Uterus (tissue), 4 donors: ENCODE measurements around the gene NXF1. TPM values are rescaled to one million over a fixed set of nuclear protein-coding genes. Genes with fewer than 3 reads are reported as not detected.
"Not testable (repeated sequence)": the region's sequence is repeated elsewhere in the genome, so short reads cannot be mapped to it uniquely, and the experiment has no call there.

Source experiments
- DNase-seq, 2 donors: peaks; one replicate each; pipeline ENCODE4 v3.0.0-alpha.2; 2019 to 2020
- H3K27ac ChIP-seq, 2 donors: fragments of 200-600 bp; sonication (generic); 1 replicate in 1 of 2; 2 replicates in 1 of 2; pipeline ENCODE4 v1.5.1; 2016 to 2018
- H3K27me3 ChIP-seq, 2 donors: fragments of 200-600 bp; sonication (generic); one replicate each; pipeline ENCODE4 v1.5.1; 2018 to 2019; ENCODE audit warnings: control low read depth in 1 of 2
- H3K36me3 ChIP-seq, 2 donors: fragments of 200-600 bp; sonication (generic); one replicate each; pipeline ENCODE4 v1.5.1; 2019; ENCODE audit warnings: control low read depth in 1 of 2
- H3K4me1 ChIP-seq, 2 donors: fragments of 200-600 bp; sonication (generic); one replicate each; pipeline ENCODE4 v1.5.1; 2018 to 2019; ENCODE audit warnings: control low read depth in 1 of 2
- H3K4me3 ChIP-seq, 2 donors: fragments of 200-600 bp; sonication (generic); 1 replicate in 1 of 2; 2 replicates in 1 of 2; pipeline ENCODE4 v1.5.1; 2018 to 2019; ENCODE audit warnings: mild to moderate bottlenecking in 1 of 2
- H3K9me3 ChIP-seq, 2 donors: fragments of 200-600 bp; sonication (generic); one replicate each; pipeline ENCODE4 v1.5.1; 2019; ENCODE audit warnings: control low read depth in 1 of 2
- CTCF ChIP-seq, 4 experiments: fragments of 200-600 bp in 2 of 4; fragments of 450-650 bp in 2 of 4; sonication (generic) in 2 of 4; IDR thresholded peaks; one replicate each; pipeline ENCODE4 v1.5.1; 2016 to 2019; ENCODE audit warnings: antibody characterized with exemption in 4 of 4, mild to moderate bottlenecking in 2 of 4, moderate library complexity in 1 of 4
- POLR2A ChIP-seq, 2 donors: fragments of 450-650 bp; IDR thresholded peaks; one replicate each; pipeline ENCODE4 v1.6.1; 2016; ENCODE audit warnings: antibody characterized with exemption in 2 of 2, mild to moderate bottlenecking in 1 of 2, moderate library complexity in 1 of 2
- intact Hi-C: fragments of 100-400 bp; cut with DNase I; formaldehyde crosslinking; loops from one replicate; pipeline ENCODE4 v1.15.1; 2023; ENCODE audit warnings: low total_unique reads
- total RNA-seq, 4 donors: library from RNA; depleted of rRNA in 3 of 4; stranded (reverse); fragments of >200 nt in 3 of 4; gene quantifications; one replicate each; pipeline versions ENCODE4 v1.1.0 to v1.2.4, GENCODE V29; 2014 to 2023
- donor health status: DM: yes; HTN: yes; CAD: no.

NXF1 gene
- total RNA-seq, 4 donors from 2014 or later: 41.0 to 96.2 (median 50.2) TPM

GRCh38 chr11:62843466-62843865 is 38.2 kb upstream of the NXF1 start:
- H3K27ac ChIP-seq: no peak overlapping the region
- DNase-seq: no peak
- no peaks in the 10 kb centered on the region for H3K36me3 ChIP-seq
- TF ChIP-seq CTCF (IDR thresholded peaks at IDR 0.05): no peak
- no peak for TF ChIP-seq POLR2A (IDR thresholded peaks at IDR 0.05)
- peaks cover 0 to 8% of the 10 kb centered on the region in 2 donors for H3K4me1 ChIP-seq
- no peaks in the 10 kb centered on the region for H3K27me3 ChIP-seq
- no peaks in the 10 kb centered on the region for H3K9me3 ChIP-seq
- H3K4me3 ChIP-seq: no peak overlapping the region
- intact Hi-C loops: no loop called here

DNA sequence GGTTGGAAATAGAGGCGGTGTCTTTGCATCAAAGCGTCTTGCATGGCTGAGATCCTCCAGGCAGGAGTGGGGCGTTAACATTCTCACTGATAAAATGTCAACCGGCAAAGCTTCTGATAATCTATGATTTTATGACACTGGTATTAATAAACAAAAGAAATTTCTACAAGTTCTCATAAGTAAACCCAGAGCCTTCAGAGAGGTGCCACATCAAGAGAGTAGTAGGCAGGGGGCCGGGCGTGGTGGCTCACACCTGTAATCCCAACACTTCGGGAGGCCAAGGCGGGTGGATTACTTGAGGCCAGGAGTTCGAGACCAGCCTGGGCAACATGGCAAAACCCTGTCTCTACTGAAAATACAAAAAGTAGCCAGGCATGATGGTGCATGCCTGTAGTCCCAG is 37.7 kb upstream of the NXF1 start:
- DNase-seq, H3K27me3 ChIP-seq, intact Hi-C loops, H3K4me1 ChIP-seq, H3K36me3 ChIP-seq, H3K9me3 ChIP-seq: not testable (repeated sequence)
- peak overlapping the region in 1 of 2 donors; percentile 58 for H3K4me3 ChIP-seq
- peak overlapping the region; percentile 99 to 100 for H3K27ac ChIP-seq

- peak; percentile 40 to 56 for DNase-seq
- no peaks in the 10 kb centered on the region for H3K36me3 ChIP-seq
- intact Hi-C loops: no loop called here
- H3K4me3 ChIP-seq: peak overlapping the region; percentile 58
- TF ChIP-seq CTCF (IDR thresholded peaks at IDR 0.05): no peak
- TF ChIP-seq POLR2A (IDR thresholded peaks at IDR 0.05): peak in 1 of 2 donors; percentile 10
- H3K27ac ChIP-seq: peak overlapping the region; percentile 99 to 100
- H3K4me1 ChIP-seq: peaks cover 0 to 8% of the 10 kb centered on the region in 2 donors
- H3K27me3 ChIP-seq: no peaks in the 10 kb centered on the region
- H3K9me3 ChIP-seq: no peaks in the 10 kb centered on the region
Measured at GRCh38 chr11:62842171-62842741, 37.0 kb upstream of the NXF1 start.

DNA sequence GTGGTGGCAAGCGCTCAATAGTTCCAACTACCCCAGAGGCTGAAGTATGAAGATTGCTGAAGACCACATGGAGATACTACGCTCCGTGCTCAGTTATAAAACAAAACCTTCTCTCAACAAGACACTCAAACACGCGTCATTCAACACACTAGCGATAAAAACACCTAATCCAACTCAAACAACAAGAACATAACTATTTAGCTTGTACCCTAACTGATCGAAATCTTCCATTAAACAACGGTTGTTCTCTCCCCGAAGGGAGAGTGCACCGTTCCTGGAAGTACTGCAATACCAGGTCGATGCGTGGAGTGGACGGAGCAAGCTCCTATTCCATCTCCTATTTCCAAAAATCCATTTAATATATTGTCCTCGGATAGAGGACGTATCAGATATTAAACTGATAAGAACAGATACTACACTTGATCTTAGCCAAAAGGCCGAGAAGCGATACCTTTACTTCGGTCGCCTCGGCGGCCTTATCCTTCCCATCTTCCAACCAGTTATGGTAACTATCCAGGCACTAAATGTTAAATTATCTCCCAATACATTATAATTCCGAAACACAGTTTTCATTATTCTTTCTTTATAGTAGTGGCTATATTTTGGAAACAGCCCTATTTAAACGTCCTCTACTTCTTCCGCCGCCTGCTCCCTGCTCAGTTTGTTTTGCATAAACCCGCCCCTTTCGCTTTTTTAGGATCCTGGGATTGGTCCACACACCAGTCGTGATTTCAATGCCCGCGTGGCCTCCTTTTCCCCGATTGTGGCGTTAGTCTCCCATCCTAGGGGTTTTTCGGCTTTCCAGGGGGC is 36.3 kb upstream of the NXF1 start:
- Histone ChIP-seq H3K27ac (peak overlapping the region; percentile 99 to 100), H3K36me3 (no peaks in the 10 kb centered on the region), H3K4me3 (peak overlapping the region; percentile 84 to 100), H3K4me1 (peaks cover 0 to 8% of the 10 kb centered on the region in 2 donors), H3K9me3 (no peaks in the 10 kb centered on the region), H3K27me3 (no peaks in the 10 kb centered on the region)
- DNase-seq: peak; percentile 82 to 92
- intact Hi-C loops: no loop called here
- TF ChIP-seq CTCF (IDR thresholded peaks at IDR 0.05): peak in 1 of 4 experiments; percentile 33
- peak; percentile 84 to 95 for TF ChIP-seq POLR2A (IDR thresholded peaks at IDR 0.05)

GRCh38 chr11:62840721-62841360 is 35.6 kb upstream of the NXF1 start:
- intact Hi-C loops, H3K9me3 ChIP-seq, H3K4me1 ChIP-seq, H3K36me3 ChIP-seq, H3K27me3 ChIP-seq: not testable (repeated sequence)
- DNase-seq: peak; percentile 67 to 79
- peak overlapping the region; percentile 99 to 100 for H3K27ac ChIP-seq
- peak overlapping the region; percentile 84 to 100 for H3K4me3 ChIP-seq
